Vagina (tissue), 2 donors: ENCODE data around the gene SLC10A7. TPM values are rescaled to one million over a fixed set of nuclear protein-coding genes. Genes with fewer than 3 reads are reported as not detected.

Source experiments
- DNase-seq, 2 donors: peaks; one replicate each; pipeline ENCODE4 v3.0.0-alpha.2; 2017; ENCODE audit errors: extremely low spot score in 2 of 2
- H3K27ac ChIP-seq: fragments of 200-600 bp; sonication (generic); one replicate; pipeline ENCODE4 v1.5.1; 2019
- H3K27me3 ChIP-seq: fragments of 200-600 bp; sonication (generic); one replicate; pipeline ENCODE4 v1.5.1; 2019
- H3K36me3 ChIP-seq, 2 donors: fragments of 200-600 bp; sonication (generic); one replicate each; pipeline ENCODE4 v1.5.1; 2017 to 2019
- H3K4me1 ChIP-seq: fragments of 200-600 bp; sonication (generic); one replicate; pipeline ENCODE4 v1.5.1; 2019
- H3K4me3 ChIP-seq, 2 donors: fragments of 200-600 bp; sonication (generic); 1 replicate in 1 of 2; 2 replicates in 1 of 2; pipeline ENCODE4 v1.5.1; 2016 to 2019
- H3K9me3 ChIP-seq: fragments of 200-600 bp; sonication (generic); one replicate; pipeline ENCODE4 v1.5.1; 2019
- POLR2A ChIP-seq, 2 donors: fragments of 450-650 bp; IDR thresholded peaks; one replicate each; pipeline ENCODE4 v1.6.1; 2017; ENCODE audit warnings: antibody characterized with exemption in 2 of 2, mild to moderate bottlenecking in 2 of 2, moderate library complexity in 2 of 2
- POLR2AphosphoS5 ChIP-seq, 2 donors: sonication (generic); formaldehyde crosslinking; IDR thresholded peaks; one replicate each; pipeline ENCODE4 v1.9.0; 2017; ENCODE audit warnings: antibody characterized with exemption in 2 of 2, mild to moderate bottlenecking in 2 of 2, low read depth in 1 of 2; ENCODE audit not compliant: insufficient read depth in 1 of 2
- intact Hi-C: fragments of 100-400 bp; cut with DNase I; formaldehyde crosslinking; loops from one replicate; pipeline ENCODE4 v1.15.1; 2023
- total RNA-seq: library from RNA; depleted of rRNA; stranded (reverse); fragments of >200 nt; gene quantifications from one replicate; pipeline ENCODE4 v1.2.3, GENCODE V29; 2016
- TF ChIP-seq, protein P1 (sequence below), 3 experiments: fragments of 450-650 bp in 2 of 3; fragments of 200-600 bp in 1 of 3; sonication (generic) in 1 of 3; IDR thresholded peaks; one replicate each; pipeline ENCODE4 v1.5.1; 2017 to 2019; ENCODE audit warnings: antibody characterized with exemption in 3 of 3, mild to moderate bottlenecking in 2 of 3, moderate library complexity in 2 of 3

Gene SLC10A7
- total RNA-seq, 1 donor from 2014 or later, result 14.2 TPM

DNA sequence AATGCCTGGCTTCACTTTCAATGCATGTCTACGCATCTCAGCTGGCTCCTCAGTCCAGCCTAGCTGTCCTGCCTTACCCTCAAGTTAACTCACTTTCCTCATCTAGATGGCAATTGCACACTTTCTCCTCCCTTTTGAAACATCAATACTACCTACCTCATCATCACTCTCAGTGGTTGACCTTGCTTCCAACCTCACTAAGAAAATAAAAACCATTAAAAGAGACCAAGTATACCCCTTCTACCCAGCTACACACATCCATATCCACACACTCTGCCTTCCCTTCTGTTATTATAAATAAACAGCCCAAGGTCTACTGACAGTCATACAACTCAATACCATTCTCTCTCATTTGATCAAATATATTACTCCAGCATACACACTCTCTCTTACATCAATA lies 21.5 kb downstream of the SLC10A7 start:
- H3K27ac ChIP-seq, result no peak overlapping the region
- peaks cover 6% of the 10 kb centered on the region for H3K4me1 ChIP-seq
- no peak for TF ChIP-seq POLR2A (IDR thresholded peaks at IDR 0.05)
- TF ChIP-seq, protein P1, sequence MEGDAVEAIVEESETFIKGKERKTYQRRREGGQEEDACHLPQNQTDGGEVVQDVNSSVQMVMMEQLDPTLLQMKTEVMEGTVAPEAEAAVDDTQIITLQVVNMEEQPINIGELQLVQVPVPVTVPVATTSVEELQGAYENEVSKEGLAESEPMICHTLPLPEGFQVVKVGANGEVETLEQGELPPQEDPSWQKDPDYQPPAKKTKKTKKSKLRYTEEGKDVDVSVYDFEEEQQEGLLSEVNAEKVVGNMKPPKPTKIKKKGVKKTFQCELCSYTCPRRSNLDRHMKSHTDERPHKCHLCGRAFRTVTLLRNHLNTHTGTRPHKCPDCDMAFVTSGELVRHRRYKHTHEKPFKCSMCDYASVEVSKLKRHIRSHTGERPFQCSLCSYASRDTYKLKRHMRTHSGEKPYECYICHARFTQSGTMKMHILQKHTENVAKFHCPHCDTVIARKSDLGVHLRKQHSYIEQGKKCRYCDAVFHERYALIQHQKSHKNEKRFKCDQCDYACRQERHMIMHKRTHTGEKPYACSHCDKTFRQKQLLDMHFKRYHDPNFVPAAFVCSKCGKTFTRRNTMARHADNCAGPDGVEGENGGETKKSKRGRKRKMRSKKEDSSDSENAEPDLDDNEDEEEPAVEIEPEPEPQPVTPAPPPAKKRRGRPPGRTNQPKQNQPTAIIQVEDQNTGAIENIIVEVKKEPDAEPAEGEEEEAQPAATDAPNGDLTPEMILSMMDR (IDR thresholded peaks at IDR 0.05), result no peak
- TF ChIP-seq POLR2AphosphoS5 (IDR thresholded peaks at IDR 0.05; ENCODE audit: insufficient read depth in 1 of 2, low read depth in 1 of 2), result no peak
- peaks cover 0 to 21% of the 10 kb centered on the region in 2 donors for H3K36me3 ChIP-seq
- intact Hi-C loops, result no loop called here
- no peak overlapping the region for H3K4me3 ChIP-seq
- H3K27me3 ChIP-seq, result no peaks in the 10 kb centered on the region
- no peaks in the 10 kb centered on the region for H3K9me3 ChIP-seq
- no peak for DNase-seq

DNA sequence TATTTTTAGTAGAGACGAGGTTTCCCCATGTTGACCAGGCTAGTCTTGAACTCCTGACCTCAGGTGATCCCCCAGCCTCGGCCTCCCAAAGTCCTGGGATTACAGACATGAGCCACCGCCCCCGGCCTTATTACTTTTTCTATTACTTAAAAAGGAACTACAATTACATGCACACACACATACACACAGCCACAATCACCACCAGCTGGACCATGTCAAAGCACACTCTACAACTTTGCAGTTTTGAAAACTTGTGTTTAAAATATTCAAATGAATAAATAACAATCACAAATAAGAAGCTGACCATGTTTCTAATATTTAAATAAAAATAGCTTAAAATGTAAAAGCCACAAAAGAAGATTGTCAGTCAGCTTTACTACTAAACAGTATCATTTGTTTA lies 23.4 kb downstream of the SLC10A7 start:
- H3K27ac ChIP-seq, result no peak overlapping the region
- no peaks in the 10 kb centered on the region for H3K9me3 ChIP-seq
- no peak for DNase-seq
- peaks cover 0 to 14% of the 10 kb centered on the region in 2 donors for H3K36me3 ChIP-seq
- no peaks in the 10 kb centered on the region for H3K27me3 ChIP-seq
- TF ChIP-seq POLR2AphosphoS5 (IDR thresholded peaks at IDR 0.05; ENCODE audit: insufficient read depth in 1 of 2, low read depth in 1 of 2) (no peak), POLR2A (IDR thresholded peaks at IDR 0.05) (no peak)
- TF ChIP-seq, protein P1 (IDR thresholded peaks at IDR 0.05), result no peak
- H3K4me1 ChIP-seq, result peaks cover 6% of the 10 kb centered on the region
- H3K4me3 ChIP-seq, result no peak overlapping the region
- intact Hi-C loops, result no loop called here

DNA sequence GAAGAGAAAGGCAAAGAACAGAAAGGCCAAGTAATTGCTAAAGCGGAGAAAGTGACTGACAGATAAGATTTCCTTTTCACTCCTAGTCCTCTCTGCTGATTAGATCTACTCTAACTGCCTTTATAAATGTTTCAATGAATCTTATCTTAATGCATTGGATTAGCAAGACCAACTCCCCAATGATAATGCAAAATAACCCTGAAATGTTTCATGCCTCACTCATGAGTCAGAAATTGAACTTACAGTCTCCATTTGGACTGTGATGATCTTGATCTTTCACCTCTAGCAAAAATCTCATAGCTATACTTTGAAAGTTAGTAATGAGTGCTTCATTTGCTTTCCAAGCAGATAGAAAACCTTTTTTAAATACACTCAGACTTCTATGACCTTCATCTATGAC lies 26.5 kb downstream of the SLC10A7 start:
- Histone ChIP-seq H3K27ac (no peak overlapping the region), H3K4me1 (peaks cover 6% of the 10 kb centered on the region), H3K4me3 (no peak overlapping the region), H3K9me3 (no peaks in the 10 kb centered on the region), H3K27me3 (no peaks in the 10 kb centered on the region), H3K36me3 (no peaks in the 10 kb centered on the region)
- TF ChIP-seq, protein P1 (IDR thresholded peaks at IDR 0.05), result no peak
- no peak for TF ChIP-seq POLR2AphosphoS5 (IDR thresholded peaks at IDR 0.05; ENCODE audit: insufficient read depth in 1 of 2, low read depth in 1 of 2)
- no peak for TF ChIP-seq POLR2A (IDR thresholded peaks at IDR 0.05)
- no peak for DNase-seq
- intact Hi-C loops, result no loop called here

DNA sequence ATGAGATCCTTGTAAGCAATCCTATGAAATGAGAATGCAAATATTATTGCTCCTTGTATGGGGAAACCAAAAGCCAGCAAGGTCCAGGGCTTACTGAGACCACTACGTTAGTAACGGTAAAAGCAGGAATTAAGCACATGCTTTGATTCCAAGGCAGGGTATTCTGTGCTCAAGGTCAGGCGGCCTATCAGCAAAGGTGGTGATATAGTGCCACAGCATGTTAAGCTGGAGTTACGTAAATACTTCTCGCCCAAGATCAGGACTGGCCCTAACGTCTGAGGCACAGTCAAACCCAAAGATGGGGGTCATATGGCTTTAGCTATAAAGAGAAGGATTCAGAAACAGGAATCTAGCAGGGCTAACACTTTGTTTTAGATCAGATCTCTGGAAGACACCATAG lies 27.6 kb downstream of the SLC10A7 start:
- TF ChIP-seq POLR2A (IDR thresholded peaks at IDR 0.05) (no peak), POLR2AphosphoS5 (IDR thresholded peaks at IDR 0.05; ENCODE audit: insufficient read depth in 1 of 2, low read depth in 1 of 2) (no peak)
- TF ChIP-seq, protein P1 (IDR thresholded peaks at IDR 0.05), result no peak

DNA sequence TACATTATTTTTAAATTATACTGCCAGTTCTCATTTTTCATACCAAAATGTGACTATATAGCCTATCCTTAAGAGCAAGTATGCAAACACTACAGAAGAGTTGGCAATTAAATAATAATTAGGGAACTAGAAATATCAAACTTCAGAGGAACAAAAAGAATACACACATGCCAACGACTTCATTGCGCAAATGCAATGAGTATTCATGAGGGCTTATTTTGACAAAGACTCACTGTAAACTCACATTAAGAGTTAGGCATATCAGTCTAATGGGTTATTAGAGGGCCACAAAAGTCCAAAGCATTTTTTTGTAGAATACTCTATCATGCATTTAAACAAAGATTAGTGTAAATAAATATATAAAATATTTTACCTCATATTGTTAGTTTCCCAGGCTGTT lies 31.6 kb downstream of the SLC10A7 start:
- TF ChIP-seq, protein P1 (IDR thresholded peaks at IDR 0.05), result no peak
- TF ChIP-seq POLR2AphosphoS5 (IDR thresholded peaks at IDR 0.05; ENCODE audit: insufficient read depth in 1 of 2, low read depth in 1 of 2) (no peak), POLR2A (IDR thresholded peaks at IDR 0.05) (no peak)

More for the DNA sequence above, 27.6 kb downstream of the SLC10A7 start:
- H3K27me3 ChIP-seq, result no peaks in the 10 kb centered on the region
- H3K4me3 ChIP-seq, result no peak overlapping the region
- H3K4me1 ChIP-seq, result peaks cover 6% of the 10 kb centered on the region
- no peaks in the 10 kb centered on the region for H3K36me3 ChIP-seq
- no peak overlapping the region for H3K27ac ChIP-seq
- intact Hi-C loops, result no loop called here
- DNase-seq, result no peak
- no peaks in the 10 kb centered on the region for H3K9me3 ChIP-seq

More for the DNA sequence above, 31.6 kb downstream of the SLC10A7 start:
- H3K9me3 ChIP-seq, result no peaks in the 10 kb centered on the region
- intact Hi-C loops, result no loop called here
- H3K4me1 ChIP-seq, result no peaks in the 10 kb centered on the region
- no peak overlapping the region for H3K27ac ChIP-seq
- H3K27me3 ChIP-seq, result no peaks in the 10 kb centered on the region
- H3K36me3 ChIP-seq, result no peaks in the 10 kb centered on the region
- DNase-seq, result no peak
- no peak overlapping the region for H3K4me3 ChIP-seq
